ENCODE results near the gene TMEM145.
A peak's percentile ranks its signal among the peaks of the same experiment; 100 is the strongest.

The TMEM145 gene

DNA sequence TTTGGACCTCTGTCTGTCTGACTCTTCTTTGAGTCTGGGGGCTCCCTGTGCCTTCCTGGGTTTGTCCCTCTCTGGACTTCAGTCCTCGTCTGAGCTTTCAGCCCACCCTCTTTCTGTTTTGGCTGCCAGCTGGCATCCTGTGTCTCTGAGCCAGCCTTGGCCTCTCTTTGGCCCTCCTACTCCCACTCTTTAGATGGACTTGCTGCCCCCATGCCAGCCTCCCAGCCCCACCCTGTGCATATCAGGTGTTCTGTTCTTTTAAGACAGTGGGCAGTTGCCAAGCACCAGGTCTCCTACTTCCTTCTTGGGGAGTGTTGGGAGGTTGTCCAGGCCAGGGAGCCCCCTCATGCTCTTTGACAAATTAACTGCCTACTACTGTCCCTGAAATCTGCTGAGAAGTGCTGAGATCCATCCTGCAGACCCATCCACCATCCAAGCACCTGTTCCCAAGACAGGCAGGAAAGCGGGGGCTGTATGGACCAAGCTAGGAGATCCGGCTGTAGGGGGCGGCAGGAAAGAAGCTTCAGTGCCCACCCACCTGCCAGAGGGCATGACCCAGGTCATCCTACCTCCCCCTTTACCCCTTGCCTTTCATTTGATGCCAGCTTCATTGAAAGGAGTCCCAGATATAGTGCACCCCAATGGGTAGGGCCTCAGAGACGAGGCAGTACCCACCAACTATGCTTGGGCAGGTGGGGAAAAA is 34.5 kb upstream of the TMEM145 start:
- Histone ChIP-seq H3K4me2 (ENCODE audit: low read depth, low read length, poor library complexity, severe bottlenecking) (peak overlapping the region; percentile 87), H4K20me1 (ENCODE audit: insufficient read depth, low read length, poor library complexity, severe bottlenecking) (no peaks in the 10 kb centered on the region), H3K4me3 (ENCODE audit: low read length, poor library complexity, severe bottlenecking) (peak overlapping the region; percentile 74), H3K9ac (ENCODE audit: low read depth, low read length, poor library complexity, severe bottlenecking) (peak overlapping the region; percentile 76), H3K9me3 (ENCODE audit: insufficient read depth, low read depth, low read length) (no peaks in the 10 kb centered on the region), H3K9me2 (replicated peaks; ENCODE audit: low read depth, low read length) (no peaks in the 10 kb centered on the region), H2AFZ (ENCODE audit: low read length) (no peak overlapping the region), H3K79me2 (ENCODE audit: insufficient read depth, low read length) (peaks cover 14% of the 10 kb centered on the region; the same call in 1 of the 2 replicates), H3K36me3 (ENCODE audit: insufficient read depth, low read length) (0 out of 2 replicates have a peak, but pooled peaks cover 3% of the 10 kb centered on the region), H3F3A (ENCODE audit: low read depth) (peaks cover 5% of the 10 kb centered on the region; the same call in 1 of the 2 replicates), H3K4me1 (ENCODE audit: insufficient read depth, low read length, poor library complexity, severe bottlenecking) (peaks cover 35% of the 10 kb centered on the region), H3K27me3 (ENCODE audit: insufficient read depth, low read length, poor library complexity, severe bottlenecking) (no peaks in the 10 kb centered on the region)
- no peak for TF ChIP-seq EZH2phosphoT487 (IDR thresholded peaks at IDR 0.05; ENCODE audit: borderline replicate concordance)
- TF ChIP-seq, protein P1, sequence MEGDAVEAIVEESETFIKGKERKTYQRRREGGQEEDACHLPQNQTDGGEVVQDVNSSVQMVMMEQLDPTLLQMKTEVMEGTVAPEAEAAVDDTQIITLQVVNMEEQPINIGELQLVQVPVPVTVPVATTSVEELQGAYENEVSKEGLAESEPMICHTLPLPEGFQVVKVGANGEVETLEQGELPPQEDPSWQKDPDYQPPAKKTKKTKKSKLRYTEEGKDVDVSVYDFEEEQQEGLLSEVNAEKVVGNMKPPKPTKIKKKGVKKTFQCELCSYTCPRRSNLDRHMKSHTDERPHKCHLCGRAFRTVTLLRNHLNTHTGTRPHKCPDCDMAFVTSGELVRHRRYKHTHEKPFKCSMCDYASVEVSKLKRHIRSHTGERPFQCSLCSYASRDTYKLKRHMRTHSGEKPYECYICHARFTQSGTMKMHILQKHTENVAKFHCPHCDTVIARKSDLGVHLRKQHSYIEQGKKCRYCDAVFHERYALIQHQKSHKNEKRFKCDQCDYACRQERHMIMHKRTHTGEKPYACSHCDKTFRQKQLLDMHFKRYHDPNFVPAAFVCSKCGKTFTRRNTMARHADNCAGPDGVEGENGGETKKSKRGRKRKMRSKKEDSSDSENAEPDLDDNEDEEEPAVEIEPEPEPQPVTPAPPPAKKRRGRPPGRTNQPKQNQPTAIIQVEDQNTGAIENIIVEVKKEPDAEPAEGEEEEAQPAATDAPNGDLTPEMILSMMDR (conservative IDR thresholded peaks at IDR 0.05; ENCODE audit: low read length) = no peak

DNA sequence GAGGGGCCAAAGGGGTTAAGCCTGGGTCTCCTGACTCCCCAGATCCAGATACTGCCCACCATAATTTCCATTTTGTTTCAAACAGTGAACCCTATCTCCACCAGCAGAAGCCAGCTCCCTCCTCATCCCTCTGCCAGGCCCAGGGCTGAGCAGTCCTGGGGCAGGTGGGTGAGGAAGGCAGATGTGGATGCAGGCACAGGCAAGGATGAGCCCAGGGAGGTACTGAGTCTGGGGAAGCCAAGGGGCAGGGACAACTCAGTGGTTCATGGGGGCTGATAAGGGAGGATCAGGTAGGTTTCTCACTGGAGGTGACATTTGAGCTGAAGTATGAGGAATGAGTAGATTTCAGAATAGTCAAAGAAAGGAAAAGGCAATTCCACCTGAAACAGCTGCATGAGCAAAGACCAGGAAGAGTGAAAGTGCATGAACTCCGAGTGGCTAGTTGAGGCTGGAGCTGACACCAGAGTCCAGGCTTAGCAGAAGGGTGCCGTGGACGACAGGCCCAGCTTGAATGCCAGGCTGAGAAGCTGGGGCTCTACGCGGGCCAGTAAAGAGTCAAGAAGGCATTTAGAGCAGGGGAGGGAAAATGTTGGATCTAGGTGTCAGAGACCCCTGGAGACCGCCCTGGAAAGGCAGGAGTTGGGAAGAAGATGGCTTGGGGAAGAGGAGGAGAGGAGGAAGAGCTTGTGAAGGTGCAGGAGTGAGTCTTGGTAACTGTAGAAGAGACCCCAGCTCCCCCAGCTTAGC is 33.8 kb upstream of the TMEM145 start:
- H3K9me3 ChIP-seq (ENCODE audit: insufficient read depth, low read depth, low read length) = no peaks in the 10 kb centered on the region
- H3K4me1 ChIP-seq (ENCODE audit: insufficient read depth, low read length, poor library complexity, severe bottlenecking) = peaks cover 35% of the 10 kb centered on the region
- peaks cover 5% of the 10 kb centered on the region; the same call in 1 of the 2 replicates for H3F3A ChIP-seq (ENCODE audit: low read depth)
- H3K4me3 ChIP-seq (ENCODE audit: low read length, poor library complexity, severe bottlenecking) = peak overlapping the region; percentile 74
- H2AFZ ChIP-seq (ENCODE audit: low read length) = no peak overlapping the region
- no peaks in the 10 kb centered on the region for H3K9me2 ChIP-seq (replicated peaks; ENCODE audit: low read depth, low read length)
- H3K9ac ChIP-seq (ENCODE audit: low read depth, low read length, poor library complexity, severe bottlenecking) = peak overlapping the region; percentile 76
- H4K20me1 ChIP-seq (ENCODE audit: insufficient read depth, low read length, poor library complexity, severe bottlenecking) = no peaks in the 10 kb centered on the region
- H3K36me3 ChIP-seq (ENCODE audit: insufficient read depth, low read length) = 0 out of 2 replicates have a peak, but pooled peaks cover under 1% of the 10 kb centered on the region
- H3K4me2 ChIP-seq (ENCODE audit: low read depth, low read length, poor library complexity, severe bottlenecking) = peak overlapping the region; percentile 87
- TF ChIP-seq, protein P1 (conservative IDR thresholded peaks at IDR 0.05; ENCODE audit: low read length) = no peak
- TF ChIP-seq EZH2phosphoT487 (IDR thresholded peaks at IDR 0.05; ENCODE audit: borderline replicate concordance) = no peak
- H3K79me2 ChIP-seq (ENCODE audit: insufficient read depth, low read length) = peaks cover 14% of the 10 kb centered on the region; the same call in 1 of the 2 replicates
- no peaks in the 10 kb centered on the region for H3K27me3 ChIP-seq (ENCODE audit: insufficient read depth, low read length, poor library complexity, severe bottlenecking)

DNA sequence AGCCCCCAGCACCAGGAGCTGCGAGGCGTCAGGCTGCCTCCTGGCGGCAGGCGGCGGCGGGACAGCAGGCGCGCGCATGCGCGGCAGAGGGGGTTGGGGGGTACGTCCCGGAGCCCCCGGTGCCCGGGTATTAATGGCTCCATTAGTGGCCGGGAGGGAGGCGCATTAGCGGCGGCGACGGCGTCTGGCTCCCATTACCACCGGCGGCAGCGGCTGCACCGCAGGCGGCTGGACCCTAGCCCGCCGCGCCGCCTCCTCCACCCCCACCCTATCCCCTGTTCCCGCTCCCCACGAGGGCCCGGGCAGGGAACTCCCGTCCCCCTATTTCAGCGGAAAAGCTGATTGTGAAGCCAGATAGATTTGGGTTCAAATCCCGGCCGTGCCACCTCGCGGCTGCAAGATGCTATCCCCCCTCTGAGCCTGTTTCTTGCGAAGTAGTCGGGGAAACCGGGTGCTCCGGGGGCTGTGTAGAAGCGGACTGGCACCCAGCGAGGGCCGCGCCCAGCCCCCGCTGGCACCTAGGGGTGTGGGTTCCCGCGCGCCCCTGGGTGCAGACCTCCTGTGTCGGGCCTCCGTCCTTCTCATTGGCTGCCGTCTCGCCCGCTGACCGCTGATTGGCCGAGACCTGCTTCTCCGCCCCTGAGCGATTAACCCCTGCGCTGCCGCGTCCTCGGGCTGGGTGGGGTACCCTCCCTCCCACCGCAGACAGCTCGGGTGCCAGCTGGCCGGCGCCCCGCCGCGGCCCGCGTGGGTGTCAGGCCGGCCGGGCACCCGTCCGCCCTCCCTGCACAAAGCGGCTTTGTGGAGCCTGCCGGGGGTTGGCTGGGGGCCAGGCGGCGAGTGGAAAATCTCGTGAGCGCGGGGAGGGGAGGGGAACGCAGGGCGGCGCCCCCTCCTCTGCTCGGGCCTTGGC is 33.0 kb upstream of the TMEM145 start:
- Histone ChIP-seq H3F3A (ENCODE audit: low read depth) (peaks cover 5% of the 10 kb centered on the region; the same call in 1 of the 2 replicates), H3K36me3 (ENCODE audit: insufficient read depth, low read length) (no peaks in the 10 kb centered on the region), H3K9me2 (replicated peaks; ENCODE audit: low read depth, low read length) (no peaks in the 10 kb centered on the region), H3K9ac (ENCODE audit: low read depth, low read length, poor library complexity, severe bottlenecking) (peak overlapping the region; percentile 76), H3K4me1 (ENCODE audit: insufficient read depth, low read length, poor library complexity, severe bottlenecking) (peaks cover 41% of the 10 kb centered on the region), H3K9me3 (ENCODE audit: insufficient read depth, low read depth, low read length) (no peaks in the 10 kb centered on the region), H3K79me2 (ENCODE audit: insufficient read depth, low read length) (peaks cover 22% of the 10 kb centered on the region), H3K4me2 (ENCODE audit: low read depth, low read length, poor library complexity, severe bottlenecking) (peak overlapping the region; percentile 87), H4K20me1 (ENCODE audit: insufficient read depth, low read length, poor library complexity, severe bottlenecking) (peaks cover 7% of the 10 kb centered on the region), H3K4me3 (ENCODE audit: low read length, poor library complexity, severe bottlenecking) (peak overlapping the region; percentile 74), H3K27me3 (ENCODE audit: insufficient read depth, low read length, poor library complexity, severe bottlenecking) (no peaks in the 10 kb centered on the region), H2AFZ (ENCODE audit: low read length) (peak overlapping the region; percentile 49)
- TF ChIP-seq EZH2phosphoT487 (IDR thresholded peaks at IDR 0.05; ENCODE audit: borderline replicate concordance) = no peak
- TF ChIP-seq, protein P1 (conservative IDR thresholded peaks at IDR 0.05; ENCODE audit: low read length) = peak; percentile 82

All from Loucy (cell line).